ENCODE results near the gene SLC17A4.

The SLC17A4 gene

GRCh38 chr6:25727028-25727427 is 27.5 kb upstream of the SLC17A4 start:
- Histone ChIP-seq H3K4me1 (ENCODE audit: insufficient read depth, low read length, poor library complexity, severe bottlenecking) (no peaks in the 10 kb centered on the region), H3K27me3 (ENCODE audit: insufficient read depth, low read length, poor library complexity, severe bottlenecking) (no peaks in the 10 kb centered on the region), H3K79me2 (ENCODE audit: insufficient read depth, low read length) (no peaks in the 10 kb centered on the region), H3F3A (ENCODE audit: low read depth) (no peaks in the 10 kb centered on the region), H3K36me3 (ENCODE audit: insufficient read depth, low read length) (no peaks in the 10 kb centered on the region), H3K9me2 (replicated peaks; ENCODE audit: low read depth, low read length) (no peaks in the 10 kb centered on the region), H2AFZ (ENCODE audit: low read length) (no peak overlapping the region), H3K4me3 (ENCODE audit: low read length, poor library complexity, severe bottlenecking) (no peak overlapping the region), H3K9ac (ENCODE audit: low read depth, low read length, poor library complexity, severe bottlenecking) (no peak overlapping the region), H3K4me2 (ENCODE audit: low read depth, low read length, poor library complexity, severe bottlenecking) (no peak overlapping the region), H4K20me1 (ENCODE audit: insufficient read depth, low read length, poor library complexity, severe bottlenecking) (no peaks in the 10 kb centered on the region), H3K9me3 (ENCODE audit: insufficient read depth, low read depth, low read length) (no peaks in the 10 kb centered on the region)
- no peak for TF ChIP-seq EZH2phosphoT487 (IDR thresholded peaks at IDR 0.05; ENCODE audit: borderline replicate concordance)
- TF ChIP-seq, protein P1, sequence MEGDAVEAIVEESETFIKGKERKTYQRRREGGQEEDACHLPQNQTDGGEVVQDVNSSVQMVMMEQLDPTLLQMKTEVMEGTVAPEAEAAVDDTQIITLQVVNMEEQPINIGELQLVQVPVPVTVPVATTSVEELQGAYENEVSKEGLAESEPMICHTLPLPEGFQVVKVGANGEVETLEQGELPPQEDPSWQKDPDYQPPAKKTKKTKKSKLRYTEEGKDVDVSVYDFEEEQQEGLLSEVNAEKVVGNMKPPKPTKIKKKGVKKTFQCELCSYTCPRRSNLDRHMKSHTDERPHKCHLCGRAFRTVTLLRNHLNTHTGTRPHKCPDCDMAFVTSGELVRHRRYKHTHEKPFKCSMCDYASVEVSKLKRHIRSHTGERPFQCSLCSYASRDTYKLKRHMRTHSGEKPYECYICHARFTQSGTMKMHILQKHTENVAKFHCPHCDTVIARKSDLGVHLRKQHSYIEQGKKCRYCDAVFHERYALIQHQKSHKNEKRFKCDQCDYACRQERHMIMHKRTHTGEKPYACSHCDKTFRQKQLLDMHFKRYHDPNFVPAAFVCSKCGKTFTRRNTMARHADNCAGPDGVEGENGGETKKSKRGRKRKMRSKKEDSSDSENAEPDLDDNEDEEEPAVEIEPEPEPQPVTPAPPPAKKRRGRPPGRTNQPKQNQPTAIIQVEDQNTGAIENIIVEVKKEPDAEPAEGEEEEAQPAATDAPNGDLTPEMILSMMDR (conservative IDR thresholded peaks at IDR 0.05; ENCODE audit: low read length) = no peak

- TF ChIP-seq EZH2phosphoT487 (IDR thresholded peaks at IDR 0.05; ENCODE audit: borderline replicate concordance) = no peak
- TF ChIP-seq, protein P1 (conservative IDR thresholded peaks at IDR 0.05; ENCODE audit: low read length) = no peak
- no peaks in the 10 kb centered on the region for H3F3A ChIP-seq (ENCODE audit: low read depth)
- H3K27me3 ChIP-seq (ENCODE audit: insufficient read depth, low read length, poor library complexity, severe bottlenecking) = no peaks in the 10 kb centered on the region
- H2AFZ ChIP-seq (ENCODE audit: low read length) = no peak overlapping the region
- no peak overlapping the region for H3K9ac ChIP-seq (ENCODE audit: low read depth, low read length, poor library complexity, severe bottlenecking)
- H3K9me3 ChIP-seq (ENCODE audit: insufficient read depth, low read depth, low read length) = no peaks in the 10 kb centered on the region
- no peaks in the 10 kb centered on the region for H4K20me1 ChIP-seq (ENCODE audit: insufficient read depth, low read length, poor library complexity, severe bottlenecking)
- no peak overlapping the region for H3K4me3 ChIP-seq (ENCODE audit: low read length, poor library complexity, severe bottlenecking)
- H3K79me2 ChIP-seq (ENCODE audit: insufficient read depth, low read length) = no peaks in the 10 kb centered on the region
- H3K9me2 ChIP-seq (replicated peaks; ENCODE audit: low read depth, low read length) = no peaks in the 10 kb centered on the region
- H3K4me2 ChIP-seq (ENCODE audit: low read depth, low read length, poor library complexity, severe bottlenecking) = no peak overlapping the region
- no peaks in the 10 kb centered on the region for H3K4me1 ChIP-seq (ENCODE audit: insufficient read depth, low read length, poor library complexity, severe bottlenecking)
- no peaks in the 10 kb centered on the region for H3K36me3 ChIP-seq (ENCODE audit: insufficient read depth, low read length)
These were observed 23.6 kb upstream of the SLC17A4 start for GRCh38 chr6:25730907-25731306.

DNA sequence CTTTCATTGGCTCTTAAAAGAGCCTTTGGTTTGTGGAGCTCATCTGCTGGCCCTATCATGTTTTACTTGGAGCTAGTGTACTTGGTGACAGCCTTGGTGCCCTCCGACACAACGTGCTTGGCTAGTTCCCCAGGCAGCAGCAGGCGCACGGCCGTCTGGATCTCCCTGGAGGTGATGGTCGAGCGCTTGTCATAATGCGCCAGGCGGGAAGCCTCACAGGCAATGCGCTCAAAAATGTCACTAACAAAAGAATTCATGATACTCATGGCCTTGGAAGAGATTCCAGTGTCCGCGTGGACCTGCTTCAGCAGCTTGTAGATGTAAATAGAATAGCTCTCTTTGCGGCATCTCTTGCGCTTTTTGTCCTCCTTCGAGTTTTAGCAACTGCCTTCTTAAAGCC is 22.8 kb upstream of the SLC17A4 start:
- Histone ChIP-seq H3K4me2 (ENCODE audit: low read depth, low read length, poor library complexity, severe bottlenecking) (no peak overlapping the region), H2AFZ (ENCODE audit: low read length) (no peak overlapping the region), H3K4me3 (ENCODE audit: low read length, poor library complexity, severe bottlenecking) (no peak overlapping the region), H3K36me3 (ENCODE audit: insufficient read depth, low read length) (no peaks in the 10 kb centered on the region), H3F3A (ENCODE audit: low read depth) (no peaks in the 10 kb centered on the region), H3K4me1 (ENCODE audit: insufficient read depth, low read length, poor library complexity, severe bottlenecking) (no peaks in the 10 kb centered on the region), H3K9me2 (replicated peaks; ENCODE audit: low read depth, low read length) (no peaks in the 10 kb centered on the region), H4K20me1 (ENCODE audit: insufficient read depth, low read length, poor library complexity, severe bottlenecking) (no peaks in the 10 kb centered on the region), H3K27me3 (ENCODE audit: insufficient read depth, low read length, poor library complexity, severe bottlenecking) (peaks cover 6% of the 10 kb centered on the region), H3K9me3 (ENCODE audit: insufficient read depth, low read depth, low read length) (peaks cover 4% of the 10 kb centered on the region; the same call in 1 of the 2 replicates), H3K9ac (ENCODE audit: low read depth, low read length, poor library complexity, severe bottlenecking) (no peak overlapping the region), H3K79me2 (ENCODE audit: insufficient read depth, low read length) (no peaks in the 10 kb centered on the region)
- TF ChIP-seq, protein P1 (conservative IDR thresholded peaks at IDR 0.05; ENCODE audit: low read length) = no peak
- TF ChIP-seq EZH2phosphoT487 (IDR thresholded peaks at IDR 0.05; ENCODE audit: borderline replicate concordance) = no peak

All from Loucy (cell line).